Measurements from ENCODE around the gene APBB1IP. TPM values are rescaled to one million over a fixed set of nuclear protein-coding genes. Genes with fewer than 3 reads are reported as not detected.

The APBB1IP gene
- total and polyA plus RNA-seq, 2 donors (not counting 3 experiments of a cell fraction or from before 2014, with no cell fraction given), result not detected

GRCh38 chr10:26455567-26456315, 17.6 kb downstream of the APBB1IP start:
- POLR2A ChIA-PET, result no interaction called here

GRCh38 chr10:26457088-26457487, 18.9 kb downstream of the APBB1IP start:
- Histone ChIP-seq H3K27me3 (ENCODE audit: control insufficient read depth in 2 of 2, insufficient read depth in 2 of 2, low read length in 2 of 2) (no peaks in the 10 kb centered on the region), H3K9me3 (replicated peaks; ENCODE audit: control insufficient read depth, insufficient read depth, low read length) (peaks cover 1% of the 10 kb centered on the region), H3K4me2 (ENCODE audit: insufficient read depth, low read length) (no peak overlapping the region), H3K4me1 (ENCODE audit: control insufficient read depth, extremely low read depth, insufficient read depth, low read length) (no peaks in the 10 kb centered on the region), H3K79me2 (ENCODE audit: control insufficient read depth, insufficient read depth, low read length) (no peaks in the 10 kb centered on the region), H2AFZ (ENCODE audit: low read depth, low read length) (no peak overlapping the region), H3K36me3 (ENCODE audit: control insufficient read depth in 2 of 2, extremely low read depth in 1 of 2, insufficient read depth in 2 of 2, low read length in 2 of 2) (no peaks in the 10 kb centered on the region), H3K4me3 (replicated peaks in 1 of 3; ENCODE audit: insufficient read depth in 1 of 3, low read depth in 1 of 3, low read length in 3 of 3) (no peak overlapping the region), H3K27ac (ENCODE audit: insufficient read depth, low read depth, low read length) (no peak overlapping the region), H3K9ac (replicated peaks; ENCODE audit: extremely low read depth, insufficient read depth, low read length) (no peak overlapping the region), H4K20me1 (replicated peaks; ENCODE audit: control insufficient read depth, extremely low read depth, insufficient read depth, low read length) (no peaks in the 10 kb centered on the region), H3K9me1 (replicated peaks; ENCODE audit: control insufficient read depth, extremely low read depth, insufficient read depth, low read length) (no peaks in the 10 kb centered on the region)
- POLR2A ChIA-PET, result no interaction called here
- FAIRE-seq (no peak), DNase-seq (ENCODE audit: low read depth, low spot score) (no peak)
- dilution Hi-C loops (cut with MboI; ENCODE audit: extremely low pct_ligation_motif_present, low sequenced_read_pairs) (no loop called here), intact Hi-C loops (cut with micrococcal nuclease) (no loop called here)
- CTCF ChIA-PET, result no interaction called here
- TF ChIP-seq JUN (IDR thresholded peaks at IDR 0.05; ENCODE audit: borderline replicate concordance, insufficient read depth, insufficient read length, low read depth), result no peak
- no peak for TF ChIP-seq GATA2 (IDR thresholded peaks at IDR 0.05; ENCODE audit: insufficient read depth, insufficient read length, low read depth, low read length)
- no peak for TF ChIP-seq MYC (IDR thresholded peaks at IDR 0.05; ENCODE audit: low read depth, low read length)
- no peak for TF ChIP-seq POLR2AphosphoS5 (IDR thresholded peaks at IDR 0.05; ENCODE audit: insufficient read depth, low read depth, low read length)
- BruUV-seq (replicated peaks), result no TSS peak

More at GRCh38 chr10:26455567-26456315, 17.6 kb downstream of the APBB1IP start:
- FAIRE-seq (no peak), DNase-seq (ENCODE audit: low read depth, low spot score) (no peak)
- Histone ChIP-seq H3K79me2 (ENCODE audit: control insufficient read depth, insufficient read depth, low read length) (no peaks in the 10 kb centered on the region), H4K20me1 (replicated peaks; ENCODE audit: control insufficient read depth, extremely low read depth, insufficient read depth, low read length) (no peaks in the 10 kb centered on the region), H2AFZ (ENCODE audit: low read depth, low read length) (no peak overlapping the region), H3K4me1 (ENCODE audit: control insufficient read depth, extremely low read depth, insufficient read depth, low read length) (no peaks in the 10 kb centered on the region), H3K36me3 (ENCODE audit: control insufficient read depth in 2 of 2, extremely low read depth in 1 of 2, insufficient read depth in 2 of 2, low read length in 2 of 2) (no peaks in the 10 kb centered on the region), H3K9me3 (replicated peaks; ENCODE audit: control insufficient read depth, insufficient read depth, low read length) (peaks cover 1% of the 10 kb centered on the region), H3K4me3 (replicated peaks in 1 of 3; ENCODE audit: insufficient read depth in 1 of 3, low read depth in 1 of 3, low read length in 3 of 3) (no peak overlapping the region), H3K27ac (ENCODE audit: insufficient read depth, low read depth, low read length) (no peak overlapping the region), H3K9me1 (replicated peaks; ENCODE audit: control insufficient read depth, extremely low read depth, insufficient read depth, low read length) (no peaks in the 10 kb centered on the region), H3K9ac (replicated peaks; ENCODE audit: extremely low read depth, insufficient read depth, low read length) (no peak overlapping the region), H3K27me3 (ENCODE audit: control insufficient read depth in 2 of 2, insufficient read depth in 2 of 2, low read length in 2 of 2) (no peaks in the 10 kb centered on the region), H3K4me2 (ENCODE audit: insufficient read depth, low read length) (no peak overlapping the region)
- intact Hi-C loops (cut with micrococcal nuclease) (no loop called here), dilution Hi-C loops (cut with MboI; ENCODE audit: extremely low pct_ligation_motif_present, low sequenced_read_pairs) (no loop called here)
- TF ChIP-seq JUN (IDR thresholded peaks at IDR 0.05; ENCODE audit: borderline replicate concordance, insufficient read depth, insufficient read length, low read depth) (no peak), POLR2A (IDR thresholded peaks at IDR 0.05; ENCODE audit: low read depth, low read length) (no peak), GATA2 (IDR thresholded peaks at IDR 0.05; ENCODE audit: insufficient read depth, insufficient read length, low read depth, low read length) (no peak), FOS (IDR thresholded peaks at IDR 0.05; ENCODE audit: borderline replicate concordance, insufficient read depth, low read length) (no peak), MAX (IDR thresholded peaks at IDR 0.05; ENCODE audit: insufficient read depth, insufficient read length) (no peak), EZH2 (IDR thresholded peaks at IDR 0.05; ENCODE audit: borderline replicate concordance, low read depth, low read length, severe bottlenecking) (no peak), POLR2AphosphoS5 (IDR thresholded peaks at IDR 0.05; ENCODE audit: insufficient read depth, low read depth, low read length) (no peak)
- CTCF ChIA-PET, result no interaction called here
- no TSS peak for BruUV-seq (replicated peaks)
